ENCODE data around the gene CTTNBP2. TPM values are rescaled to one million over a fixed set of nuclear protein-coding genes. Genes with fewer than 3 reads are reported as not detected.

The CTTNBP2 gene
- total RNA-seq, 1 donor from 2014 or later = 3.0 TPM

DNA sequence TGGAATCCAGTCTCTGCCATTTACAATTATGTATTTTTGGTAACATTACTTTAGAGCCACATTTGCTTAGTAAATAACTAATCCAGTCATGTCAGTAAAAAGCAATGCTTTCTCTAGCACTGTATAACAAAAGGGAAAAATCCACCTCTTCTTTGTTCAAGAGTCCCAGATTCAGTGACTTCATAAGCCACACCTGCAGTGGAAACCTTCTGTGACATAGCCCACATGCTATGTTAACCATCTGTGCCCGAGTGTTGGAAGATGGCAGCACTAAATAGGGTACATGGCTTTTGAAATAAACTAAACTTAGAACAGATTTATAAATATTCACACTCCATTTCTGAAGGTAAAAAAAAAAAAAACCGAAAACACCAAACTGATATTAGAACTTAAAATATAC, 83.0 kb downstream of the CTTNBP2 start:
- no peak overlapping the region for H3K4me3 ChIP-seq
- H3K4me1 ChIP-seq = no peaks in the 10 kb centered on the region
- intact Hi-C loops (cut with DNase I) = no loop called here
- no peaks in the 10 kb centered on the region for H3K27me3 ChIP-seq
- no peaks in the 10 kb centered on the region for H3K9me3 ChIP-seq
- H3K27ac ChIP-seq = no peak overlapping the region
- no peak for DNase-seq (ENCODE audit: low spot score in 2 of 2)
- TF ChIP-seq, protein P1, sequence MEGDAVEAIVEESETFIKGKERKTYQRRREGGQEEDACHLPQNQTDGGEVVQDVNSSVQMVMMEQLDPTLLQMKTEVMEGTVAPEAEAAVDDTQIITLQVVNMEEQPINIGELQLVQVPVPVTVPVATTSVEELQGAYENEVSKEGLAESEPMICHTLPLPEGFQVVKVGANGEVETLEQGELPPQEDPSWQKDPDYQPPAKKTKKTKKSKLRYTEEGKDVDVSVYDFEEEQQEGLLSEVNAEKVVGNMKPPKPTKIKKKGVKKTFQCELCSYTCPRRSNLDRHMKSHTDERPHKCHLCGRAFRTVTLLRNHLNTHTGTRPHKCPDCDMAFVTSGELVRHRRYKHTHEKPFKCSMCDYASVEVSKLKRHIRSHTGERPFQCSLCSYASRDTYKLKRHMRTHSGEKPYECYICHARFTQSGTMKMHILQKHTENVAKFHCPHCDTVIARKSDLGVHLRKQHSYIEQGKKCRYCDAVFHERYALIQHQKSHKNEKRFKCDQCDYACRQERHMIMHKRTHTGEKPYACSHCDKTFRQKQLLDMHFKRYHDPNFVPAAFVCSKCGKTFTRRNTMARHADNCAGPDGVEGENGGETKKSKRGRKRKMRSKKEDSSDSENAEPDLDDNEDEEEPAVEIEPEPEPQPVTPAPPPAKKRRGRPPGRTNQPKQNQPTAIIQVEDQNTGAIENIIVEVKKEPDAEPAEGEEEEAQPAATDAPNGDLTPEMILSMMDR (IDR thresholded peaks at IDR 0.05) = no peak
- H3K36me3 ChIP-seq = peaks cover 0 to 6% of the 10 kb centered on the region in 2 donors

DNA sequence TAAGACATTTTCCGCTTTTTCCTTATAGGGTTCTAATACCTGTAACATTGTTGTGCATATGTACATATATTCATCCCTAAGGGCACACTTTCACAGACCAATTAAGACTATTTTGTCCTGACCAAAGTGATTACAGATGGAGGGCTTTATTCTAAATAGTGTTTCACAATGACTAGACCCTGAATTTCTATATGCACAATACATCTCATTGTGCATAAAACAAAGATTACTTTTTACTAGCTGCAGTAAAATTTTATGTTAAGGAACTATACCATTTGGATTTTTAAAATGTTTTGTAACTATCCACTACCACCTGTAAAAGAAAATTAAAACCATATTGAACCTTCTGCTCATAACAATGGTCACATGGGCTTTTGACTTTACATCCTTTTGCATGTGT, 87.8 kb downstream of the CTTNBP2 start:
- intact Hi-C loops (cut with DNase I) = no loop called here
- TF ChIP-seq, protein P1 (IDR thresholded peaks at IDR 0.05) = no peak
- Histone ChIP-seq H3K4me1 (no peaks in the 10 kb centered on the region), H3K27me3 (no peaks in the 10 kb centered on the region), H3K36me3 (no peaks in the 10 kb centered on the region), H3K4me3 (no peak overlapping the region), H3K9me3 (no peaks in the 10 kb centered on the region), H3K27ac (no peak overlapping the region)
- DNase-seq (ENCODE audit: low spot score in 2 of 2) = no peak

DNA sequence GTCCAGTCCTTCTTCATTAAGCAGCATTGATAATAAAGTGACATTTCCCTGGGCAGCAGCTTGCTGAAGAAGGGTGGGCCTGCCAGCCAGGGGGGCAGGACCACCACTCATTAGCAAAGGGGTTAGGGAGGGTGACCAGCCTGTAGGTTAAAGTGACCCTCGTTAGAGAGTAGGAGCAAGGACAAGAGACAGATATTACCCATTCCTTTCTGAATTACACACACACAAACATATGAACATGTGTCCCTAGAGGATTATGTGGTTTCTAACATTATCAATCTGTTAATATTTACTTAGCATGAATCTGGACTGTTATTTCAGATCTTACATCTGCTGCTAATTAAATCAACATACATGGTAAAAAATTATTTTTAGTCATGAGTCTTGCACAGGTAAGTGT, 88.9 kb downstream of the CTTNBP2 start:
- H3K36me3 ChIP-seq = no peaks in the 10 kb centered on the region
- H3K4me3 ChIP-seq = no peak overlapping the region
- no peaks in the 10 kb centered on the region for H3K27me3 ChIP-seq
- no peak for DNase-seq (ENCODE audit: low spot score in 2 of 2)
- intact Hi-C loops (cut with DNase I) = no loop called here
- no peak overlapping the region for H3K27ac ChIP-seq
- H3K4me1 ChIP-seq = no peaks in the 10 kb centered on the region
- no peaks in the 10 kb centered on the region for H3K9me3 ChIP-seq
- TF ChIP-seq, protein P1 (IDR thresholded peaks at IDR 0.05) = no peak

DNA sequence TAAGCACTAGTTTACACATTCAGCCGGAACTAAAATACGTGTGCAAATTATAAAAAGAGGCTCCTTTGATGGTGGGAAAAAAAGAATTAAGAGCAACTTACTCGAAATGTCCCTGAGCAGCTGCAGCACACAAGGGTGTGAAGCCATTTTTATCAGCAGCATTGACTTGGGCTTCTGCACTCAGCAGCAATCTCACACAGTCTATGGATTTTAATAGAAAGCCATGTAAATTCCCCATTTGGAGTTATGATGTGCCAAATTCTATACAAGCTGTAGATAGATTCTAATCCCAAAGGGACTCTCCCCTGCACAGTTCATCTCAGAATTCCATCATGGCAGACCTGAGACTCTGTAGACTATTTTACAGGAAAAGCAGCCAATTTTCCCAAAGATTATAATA, 90.5 kb downstream of the CTTNBP2 start:
- no peaks in the 10 kb centered on the region for H3K9me3 ChIP-seq
- intact Hi-C loops (cut with DNase I) = no loop called here
- TF ChIP-seq, protein P1 (IDR thresholded peaks at IDR 0.05) = no peak
- DNase-seq (ENCODE audit: low spot score in 2 of 2) = no peak
- H3K4me1 ChIP-seq = no peaks in the 10 kb centered on the region
- no peaks in the 10 kb centered on the region for H3K27me3 ChIP-seq
- no peaks in the 10 kb centered on the region for H3K36me3 ChIP-seq
- H3K27ac ChIP-seq = no peak overlapping the region
- H3K4me3 ChIP-seq = no peak overlapping the region

DNA sequence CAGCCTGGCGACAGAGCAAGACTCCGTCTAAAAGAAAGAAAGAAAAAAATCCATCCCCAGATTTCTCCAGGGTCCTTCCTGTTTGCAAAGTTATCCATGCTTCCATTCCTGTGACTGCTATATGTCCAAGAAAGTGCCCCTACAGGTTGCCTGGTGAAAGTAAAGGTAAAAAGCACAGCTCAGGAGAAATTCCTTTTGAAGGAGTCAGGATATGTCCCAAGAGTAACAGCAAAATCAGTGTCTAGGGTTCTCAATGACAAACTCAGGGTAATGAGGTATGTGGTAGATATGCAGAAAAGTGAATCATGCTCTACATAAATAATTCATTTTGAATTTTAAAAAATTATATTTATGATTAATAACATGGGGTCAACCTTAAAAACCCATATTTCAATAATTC, 91.5 kb downstream of the CTTNBP2 start:
- H3K27ac ChIP-seq = peak overlapping the region; percentile 65
- intact Hi-C loops (cut with DNase I) = no loop called here
- DNase-seq (ENCODE audit: low spot score in 2 of 2) = no peak
- H3K27me3 ChIP-seq = no peaks in the 10 kb centered on the region
- H3K4me1 ChIP-seq = no peaks in the 10 kb centered on the region
- no peaks in the 10 kb centered on the region for H3K9me3 ChIP-seq
- H3K4me3 ChIP-seq = no peak overlapping the region
- TF ChIP-seq, protein P1 (IDR thresholded peaks at IDR 0.05) = no peak
- no peaks in the 10 kb centered on the region for H3K36me3 ChIP-seq

DNA sequence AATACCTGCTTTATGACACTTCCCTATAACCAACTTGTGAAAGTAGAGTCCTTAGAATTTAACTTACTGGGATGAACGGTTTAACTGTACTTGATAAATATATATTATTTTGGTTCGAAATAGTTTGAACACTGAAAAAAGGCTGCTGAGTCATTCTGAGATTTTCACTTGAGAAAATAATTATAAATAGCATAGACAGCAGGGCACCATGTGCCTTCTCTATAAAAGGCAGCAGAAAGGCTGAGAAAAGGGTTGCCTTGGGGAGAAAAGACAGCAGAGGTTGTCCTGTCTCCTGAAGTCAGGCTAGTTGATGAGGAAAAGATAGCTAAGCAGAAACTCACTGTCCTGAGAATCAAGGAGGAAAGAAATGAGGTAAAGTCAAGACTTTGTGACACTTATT, 92.4 kb downstream of the CTTNBP2 start:
- Histone ChIP-seq H3K4me3 (no peak overlapping the region), H3K27ac (peak overlapping the region; percentile 65), H3K4me1 (no peaks in the 10 kb centered on the region), H3K36me3 (no peaks in the 10 kb centered on the region), H3K27me3 (no peaks in the 10 kb centered on the region), H3K9me3 (no peaks in the 10 kb centered on the region)
- DNase-seq (ENCODE audit: low spot score in 2 of 2) = no peak
- TF ChIP-seq, protein P1 (IDR thresholded peaks at IDR 0.05) = no peak
- intact Hi-C loops (cut with DNase I) = no loop called here
